ENCODE measurements around the gene RAB39A.
"Not testable (repeated sequence)": the region's sequence is repeated elsewhere in the genome, so short reads cannot be mapped to it uniquely, and the experiment has no call there.

The RAB39A gene, protein sequence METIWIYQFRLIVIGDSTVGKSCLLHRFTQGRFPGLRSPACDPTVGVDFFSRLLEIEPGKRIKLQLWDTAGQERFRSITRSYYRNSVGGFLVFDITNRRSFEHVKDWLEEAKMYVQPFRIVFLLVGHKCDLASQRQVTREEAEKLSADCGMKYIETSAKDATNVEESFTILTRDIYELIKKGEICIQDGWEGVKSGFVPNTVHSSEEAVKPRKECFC

DNA sequence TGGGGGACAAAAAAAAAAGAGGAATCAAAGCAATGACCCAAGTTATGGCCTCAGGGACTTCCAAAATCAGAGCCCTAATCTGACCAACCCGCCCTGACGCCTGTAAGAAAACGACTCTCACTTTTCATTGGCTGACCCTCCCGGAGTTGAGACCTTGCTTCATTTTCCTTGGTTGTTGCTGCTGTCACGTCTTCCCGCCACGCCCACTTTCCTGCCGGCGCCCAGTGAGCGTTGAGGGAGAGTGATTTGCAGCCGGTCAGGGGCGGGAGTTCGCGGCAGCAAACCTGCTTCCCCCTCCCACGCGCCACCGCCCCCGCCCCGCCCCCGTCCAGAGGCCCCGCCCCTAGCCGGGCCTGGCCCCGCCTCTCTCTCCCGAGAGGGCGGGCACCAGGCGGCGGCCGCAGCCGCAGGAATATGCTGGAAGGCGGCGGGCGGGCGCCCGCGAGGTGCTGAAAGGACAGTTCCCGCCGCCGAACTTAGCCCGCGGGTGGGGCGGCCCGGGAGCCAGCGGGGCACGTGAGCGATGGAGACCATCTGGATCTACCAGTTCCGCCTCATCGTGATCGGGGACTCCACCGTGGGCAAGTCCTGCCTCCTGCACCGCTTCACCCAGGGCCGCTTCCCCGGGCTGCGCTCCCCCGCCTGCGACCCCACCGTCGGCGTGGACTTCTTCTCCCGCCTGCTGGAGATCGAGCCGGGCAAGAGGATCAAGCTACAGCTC, at the start of gene RAB39A:
RAB39A (plus strand) TSS at position 403 of the 721 bp plus-strand sequence; CDS start at position 524, 121 bp downstream.
- DNase-seq, result peak; percentile 96 to 98

DNA sequence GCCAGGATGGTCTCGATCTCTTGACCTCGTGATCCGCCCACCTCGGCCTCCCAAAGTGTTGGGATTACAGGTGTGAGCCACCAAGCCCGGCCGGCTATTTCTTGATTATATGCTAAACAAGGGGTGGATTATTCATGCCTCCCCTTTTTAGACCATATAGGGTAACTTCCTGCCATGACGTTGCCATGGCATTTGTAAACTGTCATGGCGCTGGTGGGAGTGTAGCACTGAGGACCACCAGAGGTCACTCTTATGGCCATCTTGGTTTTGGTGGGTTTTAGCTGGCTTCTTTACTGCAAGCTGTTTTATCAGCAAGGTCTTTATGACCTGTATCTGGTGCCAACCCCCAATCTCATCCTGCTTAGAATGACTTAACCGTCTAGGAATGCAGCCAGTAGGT, 46.8 kb upstream of the RAB39A start:
- DNase-seq, result not testable (repeated sequence)

DNA sequence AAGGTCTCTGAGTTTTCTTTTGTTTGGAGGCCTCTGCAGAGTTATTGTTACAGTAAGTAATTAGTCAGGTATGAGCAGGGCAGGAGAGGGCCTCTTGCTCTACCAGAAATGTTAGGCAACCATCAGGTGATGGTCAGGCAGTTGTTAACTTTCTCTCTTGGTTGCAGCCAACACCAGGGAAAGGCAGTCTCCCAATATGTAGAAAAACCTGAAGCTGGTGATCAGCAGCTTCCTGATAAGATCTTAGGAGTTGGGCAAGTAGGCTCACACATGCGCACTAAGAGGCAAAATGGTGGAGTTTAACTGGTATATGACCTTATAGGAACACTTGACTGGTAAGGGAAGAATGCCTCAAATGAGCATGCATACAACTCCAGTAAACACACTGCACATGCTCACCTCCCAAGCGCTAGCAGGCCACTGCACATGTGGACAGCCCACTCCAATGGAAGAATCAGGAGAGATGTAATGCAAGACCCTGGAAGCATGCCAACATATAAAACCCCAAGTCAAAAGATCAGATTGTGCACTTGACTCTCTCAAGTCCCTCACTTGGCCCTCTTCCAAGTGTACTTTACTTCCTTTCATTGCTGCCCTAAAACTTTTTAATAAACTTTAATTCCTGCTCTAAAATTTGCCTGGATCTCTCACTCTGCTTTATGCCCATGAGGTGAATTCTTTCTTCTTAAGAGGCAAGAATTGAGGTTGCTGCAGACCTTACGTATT, 46.0 kb upstream of the RAB39A start:
- DNase-seq, result no peak

DNA sequence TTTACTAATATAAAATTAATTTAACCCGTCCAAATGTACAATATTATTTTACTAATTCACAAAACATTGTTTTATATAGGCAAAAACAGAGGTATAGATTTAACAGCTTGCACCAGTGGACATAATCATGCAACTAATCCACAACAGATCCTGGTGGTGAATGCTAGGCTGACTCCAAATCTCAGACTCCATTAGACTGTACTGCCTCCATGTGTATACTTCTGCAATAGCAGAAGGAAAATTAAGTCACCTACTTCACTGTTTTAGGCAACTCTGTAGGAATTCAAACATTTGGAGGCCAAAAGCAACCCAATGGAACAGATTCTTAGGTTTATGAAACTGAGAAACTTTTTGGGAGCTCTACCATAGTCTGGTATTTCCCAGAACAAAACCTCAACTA, 30.0 kb upstream of the RAB39A start:
- no peak for DNase-seq

GRCh38 chr11:107908211-107908610, 20.0 kb upstream of the RAB39A start:
- no peak for DNase-seq

DNA sequence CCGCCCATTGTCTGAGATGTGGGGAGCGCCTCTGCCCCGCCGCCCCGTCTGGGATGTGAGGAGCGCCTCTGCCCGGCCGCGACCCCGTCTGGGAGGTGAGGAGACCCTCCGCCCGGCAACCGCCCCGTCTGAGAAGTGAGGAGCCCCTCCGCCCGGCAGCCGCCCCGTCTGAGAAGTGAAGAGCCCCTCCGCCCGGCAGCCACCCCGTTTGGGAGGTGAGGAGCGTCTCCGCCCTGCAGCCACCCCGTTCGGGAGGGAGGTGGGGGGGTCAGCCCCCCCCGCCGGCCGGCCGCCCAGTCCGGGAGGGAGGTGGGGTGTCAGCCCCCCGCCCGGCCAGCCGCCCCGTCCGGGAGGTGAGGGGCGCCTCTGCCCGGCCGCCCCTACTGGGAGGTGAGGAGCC, 15.8 kb upstream of the RAB39A start:
- DNase-seq, result not testable (repeated sequence)

DNA sequence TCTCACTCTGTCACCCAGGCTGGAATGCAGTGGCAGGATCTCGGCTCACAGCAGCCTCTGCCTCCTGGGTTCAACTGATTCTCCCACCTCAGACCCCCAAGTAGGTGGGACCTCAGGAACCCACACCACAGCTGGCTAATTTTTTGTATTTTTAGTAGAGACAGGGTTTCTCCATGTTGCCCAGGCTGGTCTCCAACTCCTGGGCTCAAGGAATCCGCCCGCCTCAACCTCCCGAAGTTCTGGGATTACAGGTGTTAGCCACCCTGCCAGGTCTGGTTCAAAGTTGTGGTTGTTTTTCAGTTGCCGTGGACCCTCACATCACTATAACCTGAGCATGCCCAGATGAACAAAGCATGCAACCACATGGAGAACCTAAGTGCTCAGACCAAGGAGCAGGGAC, 13.0 kb upstream of the RAB39A start:
- DNase-seq, result no peak

DNA sequence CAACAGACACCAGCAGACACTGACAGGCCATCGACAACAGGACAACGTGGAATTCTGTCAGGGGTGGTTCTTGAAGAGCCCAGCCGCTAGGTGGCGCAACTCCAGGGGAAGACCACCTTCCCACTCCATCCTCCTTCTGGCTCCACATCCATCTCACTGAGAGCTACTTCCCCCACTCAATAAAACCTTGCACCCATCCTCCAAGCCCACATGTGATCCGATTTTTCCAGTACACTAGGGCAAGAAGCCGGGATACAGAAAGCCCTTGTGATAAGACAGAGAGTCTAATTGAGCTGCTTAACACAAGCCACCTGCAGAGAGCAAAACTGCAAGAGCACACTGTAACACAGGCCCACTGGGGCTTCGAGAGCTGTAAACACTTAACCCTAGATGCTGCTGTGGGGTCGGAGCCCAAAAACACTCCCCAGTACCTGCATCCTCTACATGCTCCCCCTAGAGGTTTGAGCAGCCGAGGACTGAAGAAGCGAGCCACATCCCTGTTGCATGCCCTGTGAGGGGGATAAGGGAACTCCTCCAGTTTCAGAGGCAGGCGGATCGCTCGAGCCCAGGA, 11.5 kb upstream of the RAB39A start:
- peak in 1 of 2 experiments; percentile 4 for DNase-seq

- DNase-seq, result no peak
Observed at GRCh38 chr11:107921997-107922396, 6.3 kb upstream of the RAB39A start.

DNA sequence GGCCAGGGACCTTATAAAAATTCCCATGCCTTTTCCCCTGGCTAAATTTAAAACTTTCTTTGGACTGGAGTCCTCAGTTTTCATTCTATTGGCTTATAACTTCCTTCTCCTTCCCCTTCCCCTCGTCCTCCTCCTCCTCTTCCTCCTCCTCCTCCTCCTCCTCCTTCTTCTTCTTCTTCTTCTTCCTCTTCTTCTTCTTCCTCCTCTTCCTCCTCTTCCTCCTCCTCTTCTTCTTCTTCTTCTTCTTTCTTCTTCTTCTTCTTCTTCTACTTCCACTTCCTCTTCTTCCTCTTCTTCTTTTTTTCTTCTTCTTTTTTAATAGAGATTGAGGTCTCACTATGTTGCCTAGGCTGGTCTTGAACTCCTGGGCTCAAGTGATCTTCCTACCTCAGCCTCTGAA, 4.7 kb upstream of the RAB39A start:
- not testable (repeated sequence) for DNase-seq

DNA sequence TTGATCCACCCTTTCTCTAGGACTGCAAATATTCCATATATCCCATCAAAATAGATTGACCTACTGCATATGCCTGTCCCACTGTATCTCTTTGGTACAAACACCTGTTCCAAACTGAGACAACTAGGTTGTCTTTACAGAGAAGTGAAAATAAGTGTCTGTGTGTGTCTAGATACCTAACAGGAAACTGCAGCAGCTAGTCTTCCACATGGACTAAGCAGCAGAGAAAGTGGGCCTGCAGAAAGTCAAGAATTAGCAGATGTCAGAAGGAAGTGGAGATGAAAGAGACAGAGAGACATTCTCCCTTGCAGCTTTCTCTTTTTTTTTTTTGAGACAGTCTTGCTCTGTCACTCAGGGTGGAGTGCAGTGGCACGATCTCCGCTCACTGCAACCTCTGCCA, 3.9 kb upstream of the RAB39A start:
- no peak for DNase-seq

- no peak for DNase-seq
Observed at GRCh38 chr11:107927559-107927958, 689 bp upstream of the RAB39A start.

GRCh38 chr11:107928767-107929507, 689 bp downstream of the RAB39A start:
- DNase-seq, result peak; percentile 41 to 43

DNA sequence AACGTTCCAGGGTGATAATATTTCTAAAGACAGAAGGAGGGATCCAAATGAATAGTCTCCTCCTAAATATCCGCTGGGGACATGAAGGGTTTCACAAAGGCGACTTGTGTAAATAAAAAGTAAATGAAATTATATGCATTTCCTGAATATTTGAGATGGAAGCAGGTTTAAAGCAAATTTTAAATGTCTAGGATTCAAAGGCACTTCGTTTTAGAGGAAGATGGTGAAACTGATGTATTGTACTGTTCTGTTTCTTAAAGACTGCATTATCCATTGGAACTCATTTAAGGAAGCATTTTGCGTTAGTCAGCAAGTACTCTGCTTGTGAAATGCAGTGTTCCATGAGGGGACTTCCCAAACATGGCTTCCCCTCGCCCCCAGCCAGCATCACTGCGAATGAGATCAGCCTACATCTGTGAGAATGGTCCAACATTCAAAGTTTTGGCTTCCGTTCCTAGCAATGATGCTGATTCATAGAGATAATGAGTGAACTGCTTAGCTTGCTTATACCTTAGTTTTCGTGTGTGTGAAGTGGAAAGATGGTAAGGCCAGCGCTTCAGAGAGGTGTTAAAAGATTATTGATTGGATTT, 1.5 kb downstream of the RAB39A start:
- DNase-seq, result peak in 1 of 2 experiments; percentile 9

DNA sequence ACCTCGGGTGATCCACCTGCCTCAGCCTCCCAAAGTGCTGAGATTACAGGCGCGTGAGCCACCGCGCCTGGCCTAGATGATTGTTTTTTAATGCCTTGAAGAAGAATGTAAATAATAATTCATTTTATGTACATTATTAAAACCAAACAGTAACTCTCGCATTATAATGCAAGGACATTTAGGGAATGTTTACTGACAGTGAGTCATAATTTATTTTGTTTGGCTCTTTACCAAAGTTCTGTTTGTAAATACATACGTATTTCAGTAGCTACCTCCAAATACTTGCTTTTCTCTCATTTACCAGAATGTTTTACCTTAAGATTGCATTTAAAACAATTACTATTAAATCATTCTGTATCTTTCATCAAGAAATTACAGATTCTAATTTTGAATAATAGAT, 3.0 kb downstream of the RAB39A start:
- DNase-seq, result peak in 1 of 2 experiments; percentile 3

DNA sequence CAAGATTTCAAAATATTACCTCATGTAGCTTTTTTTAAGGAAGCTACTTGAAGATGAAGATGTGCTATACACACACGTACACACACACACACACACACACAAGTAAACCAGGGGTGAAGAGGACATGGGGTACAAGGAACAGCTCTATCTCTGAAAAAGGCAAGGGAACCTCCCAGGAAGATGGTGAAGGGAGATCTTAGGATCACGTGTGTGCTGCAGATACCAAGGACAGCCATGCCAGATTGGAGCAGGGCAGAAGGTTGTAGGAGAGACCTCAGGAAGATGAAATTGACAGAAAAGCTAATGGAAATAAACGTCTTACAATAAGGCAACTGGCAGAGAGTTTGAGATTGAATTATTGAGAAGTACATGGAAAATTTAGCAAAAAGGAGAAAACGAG, 19.7 kb downstream of the RAB39A start:
- DNase-seq, result no peak

DNA sequence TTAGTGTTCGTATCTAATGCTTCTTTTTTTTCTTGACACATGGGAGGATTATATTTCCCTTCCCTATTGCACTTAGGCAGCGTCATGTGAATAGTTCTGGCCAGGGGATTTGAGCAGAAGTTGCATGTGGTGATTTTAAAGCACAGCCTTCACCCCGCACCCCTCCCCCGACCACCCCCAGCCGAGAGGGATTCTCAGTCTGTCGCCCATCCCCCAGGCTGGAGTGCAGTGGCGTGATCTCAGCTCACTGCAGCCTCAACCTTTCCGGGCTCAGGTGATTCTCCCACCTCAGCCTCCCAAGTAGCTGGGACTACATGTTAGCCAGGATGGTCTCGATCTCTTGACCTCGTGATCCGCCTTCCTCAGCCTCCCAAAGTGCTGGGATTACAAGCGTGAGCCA, 20.1 kb downstream of the RAB39A start:
- not testable (repeated sequence) for DNase-seq

GRCh38 chr11:107951155-107951554, 22.9 kb downstream of the RAB39A start:
- no peak for DNase-seq

- DNase-seq, result no peak
Observed at GRCh38 chr11:107953446-107953845, 25.2 kb downstream of the RAB39A start.

DNA sequence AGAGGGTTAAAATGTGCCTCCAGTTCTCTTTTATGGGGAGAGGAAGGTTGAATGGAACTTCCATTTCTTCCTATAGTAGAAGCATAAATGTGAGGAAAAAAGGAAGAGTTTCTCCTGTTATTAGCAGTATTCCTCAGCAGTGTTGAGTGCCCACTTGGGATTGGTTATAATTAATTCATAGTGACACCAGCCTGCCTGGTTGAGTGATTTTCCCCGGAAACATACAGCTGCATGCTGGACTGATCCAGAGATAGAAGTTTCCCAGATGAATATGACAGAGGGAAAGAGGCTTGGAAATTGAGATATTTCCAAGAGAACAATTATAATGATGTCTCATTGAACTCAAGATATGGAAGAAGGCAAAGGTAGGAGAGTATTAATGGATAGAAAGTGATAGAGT, 28.3 kb downstream of the RAB39A start:
- no peak for DNase-seq

GRCh38 chr11:107957109-107957588, 28.9 kb downstream of the RAB39A start:
- DNase-seq, result no peak

DNA sequence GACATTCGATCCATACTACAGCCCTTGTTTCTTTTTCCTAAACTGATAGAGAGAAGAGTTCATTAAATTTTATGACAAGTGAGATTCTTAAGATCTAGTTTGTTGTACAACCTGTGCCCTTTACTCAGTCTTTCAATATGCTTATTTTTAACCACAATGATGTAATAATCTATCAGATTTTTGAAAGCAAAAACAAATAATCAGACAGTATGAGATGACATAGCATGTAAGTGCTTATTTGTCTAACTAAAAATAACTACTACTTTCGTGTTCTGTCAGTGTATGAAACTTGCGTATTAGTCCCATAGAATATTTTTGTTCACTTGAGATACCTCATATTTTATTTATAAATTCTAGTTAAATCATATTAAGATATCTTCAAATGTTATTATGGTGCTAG, 33.2 kb downstream of the RAB39A start:
- DNase-seq, result no peak

Data from NCI-H2081 (cell line).